NCI-H82 treated with DMSO at 0.1 percent for 48 hours (cell line): Measurements from ENCODE around the gene ZFYVE1.
A peak's percentile ranks its signal among the peaks of the same experiment; 100 is the strongest.

Source experiments
- DNase-seq: peaks from one replicate; lab custom pipeline; 2025; ENCODE audit not compliant: unreplicated experiment; lab: John Stamatoyannopoulos, UW

Gene ZFYVE1

GRCh38 chr14:73003681-73004080, 23.2 kb downstream of the ZFYVE1 start:
- DNase-seq, result no peak

- DNase-seq, result no peak
Observed at GRCh38 chr14:73000073-73000472, 26.8 kb downstream of the ZFYVE1 start.

GRCh38 chr14:72999316-72999715, 27.6 kb downstream of the ZFYVE1 start:
- DNase-seq, result no peak

GRCh38 chr14:72998252-72998903, 28.5 kb downstream of the ZFYVE1 start:
- no peak for DNase-seq

GRCh38 chr14:72996916-72997315, 30.0 kb downstream of the ZFYVE1 start:
- DNase-seq, result no peak

- no peak for DNase-seq
Observed at GRCh38 chr14:72990171-72990570, 36.7 kb downstream of the ZFYVE1 start.

- no peak for DNase-seq
Observed at GRCh38 chr14:72986857-72987256, 40.0 kb downstream of the ZFYVE1 start.

GRCh38 chr14:72986214-72986613, 40.7 kb downstream of the ZFYVE1 start:
- DNase-seq, result no peak

GRCh38 chr14:72982146-72982708, 44.7 kb downstream of the ZFYVE1 start:
- no peak for DNase-seq

- no peak for DNase-seq
Observed at GRCh38 chr14:72980863-72981262, 46.0 kb downstream of the ZFYVE1 start.

- DNase-seq, result no peak
Observed at GRCh38 chr14:72978856-72979255, 48.0 kb downstream of the ZFYVE1 start.

GRCh38 chr14:72975770-72976169, 51.1 kb downstream of the ZFYVE1 start:
- DNase-seq, result no peak

- DNase-seq, result no peak
Observed at GRCh38 chr14:72974661-72975060, 52.2 kb downstream of the ZFYVE1 start.

GRCh38 chr14:72970824-72971434, 56.0 kb downstream of the ZFYVE1 start:
- DNase-seq, result no peak

GRCh38 chr14:72970058-72970630, 56.8 kb downstream of the ZFYVE1 start:
- no peak for DNase-seq

- no peak for DNase-seq
Observed at GRCh38 chr14:72968316-72968715, 58.6 kb downstream of the ZFYVE1 start.

- no peak for DNase-seq
Observed at GRCh38 chr14:72966038-72966437, 60.9 kb downstream of the ZFYVE1 start.

GRCh38 chr14:72965249-72965648, 61.7 kb downstream of the ZFYVE1 start:
- no peak for DNase-seq

GRCh38 chr14:72962829-72963312, 64.0 kb downstream of the ZFYVE1 start:
- DNase-seq, result peak; percentile 81

- DNase-seq, result peak; percentile 92
Observed at GRCh38 chr14:72962336-72962754, 64.6 kb downstream of the ZFYVE1 start.

GRCh38 chr14:72961579-72962335, 65.1 kb downstream of the ZFYVE1 start:
- no peak for DNase-seq
